ENCODE results near the gene MNT.
A peak's percentile ranks its signal among the peaks of the same experiment; 100 is the strongest.

Gene MNT

DNA sequence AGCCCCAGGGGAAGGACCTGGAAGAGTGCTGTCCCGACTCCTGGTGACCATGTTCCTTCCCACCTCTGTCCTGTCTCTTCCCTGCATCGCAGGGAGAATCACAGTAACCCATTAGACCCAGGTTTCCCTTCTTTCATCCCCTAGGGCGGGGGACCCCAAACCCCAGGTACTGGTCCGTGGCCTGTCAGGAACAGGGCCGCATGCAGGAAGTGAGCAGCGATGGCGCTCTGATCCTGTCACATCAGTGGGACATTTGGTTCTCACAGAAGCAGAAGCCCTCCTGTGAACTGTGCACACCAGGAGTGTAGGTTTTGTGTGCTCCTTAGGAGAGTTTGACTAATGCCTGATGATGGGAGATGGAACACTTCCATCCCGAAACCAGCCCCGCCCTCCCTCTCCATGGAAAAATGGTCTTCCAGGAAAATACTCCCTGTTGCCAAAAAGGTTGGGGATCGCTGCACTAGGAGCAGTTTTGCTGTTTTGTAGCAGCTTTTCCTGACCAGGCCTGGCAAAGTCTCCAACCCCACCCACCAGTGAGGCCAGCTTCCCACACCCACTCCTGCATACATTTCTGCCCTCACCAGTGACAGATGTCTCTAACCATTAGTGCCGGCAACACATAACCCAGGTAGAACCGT is 10.5 kb downstream of the MNT start:
- H3K27ac ChIP-seq = peak overlapping the region; percentile 80 to 100
- H3K4me1 ChIP-seq = peaks cover 6 to 41% (median 36%) of the 10 kb centered on the region in 4 donors
- intact Hi-C loops (cut with DNase I; ENCODE audit: low total_unique reads) = no loop called here
- peaks cover 17 to 34% (median 28%) of the 10 kb centered on the region in 3 donors for H3K36me3 ChIP-seq
- TF ChIP-seq, protein P1, sequence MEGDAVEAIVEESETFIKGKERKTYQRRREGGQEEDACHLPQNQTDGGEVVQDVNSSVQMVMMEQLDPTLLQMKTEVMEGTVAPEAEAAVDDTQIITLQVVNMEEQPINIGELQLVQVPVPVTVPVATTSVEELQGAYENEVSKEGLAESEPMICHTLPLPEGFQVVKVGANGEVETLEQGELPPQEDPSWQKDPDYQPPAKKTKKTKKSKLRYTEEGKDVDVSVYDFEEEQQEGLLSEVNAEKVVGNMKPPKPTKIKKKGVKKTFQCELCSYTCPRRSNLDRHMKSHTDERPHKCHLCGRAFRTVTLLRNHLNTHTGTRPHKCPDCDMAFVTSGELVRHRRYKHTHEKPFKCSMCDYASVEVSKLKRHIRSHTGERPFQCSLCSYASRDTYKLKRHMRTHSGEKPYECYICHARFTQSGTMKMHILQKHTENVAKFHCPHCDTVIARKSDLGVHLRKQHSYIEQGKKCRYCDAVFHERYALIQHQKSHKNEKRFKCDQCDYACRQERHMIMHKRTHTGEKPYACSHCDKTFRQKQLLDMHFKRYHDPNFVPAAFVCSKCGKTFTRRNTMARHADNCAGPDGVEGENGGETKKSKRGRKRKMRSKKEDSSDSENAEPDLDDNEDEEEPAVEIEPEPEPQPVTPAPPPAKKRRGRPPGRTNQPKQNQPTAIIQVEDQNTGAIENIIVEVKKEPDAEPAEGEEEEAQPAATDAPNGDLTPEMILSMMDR (IDR thresholded peaks at IDR 0.05) = no peak
- no peak for DNase-seq
- no peak overlapping the region for H3K4me3 ChIP-seq
- no peaks in the 10 kb centered on the region for H3K27me3 ChIP-seq
- no peaks in the 10 kb centered on the region for H3K9me3 ChIP-seq

DNA sequence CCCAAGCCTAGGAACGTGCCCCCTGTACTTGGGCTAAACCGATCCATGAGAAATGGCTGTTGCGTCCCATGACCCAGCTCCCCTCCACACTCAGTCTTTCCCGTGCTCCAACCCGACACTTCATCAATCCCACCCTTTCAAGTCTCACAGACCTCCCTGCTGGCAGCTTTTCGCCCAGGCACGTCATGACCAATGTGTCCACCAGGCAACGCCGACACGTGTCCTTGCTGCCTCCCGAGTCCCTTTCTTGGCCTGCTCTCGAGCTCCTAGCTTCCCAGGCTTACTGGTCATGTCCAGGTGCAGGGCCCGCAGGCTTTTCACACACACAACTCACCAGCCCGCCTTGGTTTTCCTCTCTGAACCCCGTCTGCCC is 12.2 kb downstream of the MNT start:
- no peaks in the 10 kb centered on the region for H3K9me3 ChIP-seq
- TF ChIP-seq, protein P1 (IDR thresholded peaks at IDR 0.05) = no peak
- H3K4me1 ChIP-seq = peaks cover 6 to 26% (median 23%) of the 10 kb centered on the region in 4 donors
- H3K27me3 ChIP-seq = no peaks in the 10 kb centered on the region
- no peak overlapping the region for H3K27ac ChIP-seq
- H3K4me3 ChIP-seq = no peak overlapping the region
- DNase-seq = no peak
- peaks cover 17 to 40% (median 33%) of the 10 kb centered on the region in 3 donors for H3K36me3 ChIP-seq
- intact Hi-C loops (cut with DNase I; ENCODE audit: low total_unique reads) = loop anchor here (10.0 kb wide), 1 partner anchor 266 kb away; no protein-coding TSS in a partner anchor

DNA sequence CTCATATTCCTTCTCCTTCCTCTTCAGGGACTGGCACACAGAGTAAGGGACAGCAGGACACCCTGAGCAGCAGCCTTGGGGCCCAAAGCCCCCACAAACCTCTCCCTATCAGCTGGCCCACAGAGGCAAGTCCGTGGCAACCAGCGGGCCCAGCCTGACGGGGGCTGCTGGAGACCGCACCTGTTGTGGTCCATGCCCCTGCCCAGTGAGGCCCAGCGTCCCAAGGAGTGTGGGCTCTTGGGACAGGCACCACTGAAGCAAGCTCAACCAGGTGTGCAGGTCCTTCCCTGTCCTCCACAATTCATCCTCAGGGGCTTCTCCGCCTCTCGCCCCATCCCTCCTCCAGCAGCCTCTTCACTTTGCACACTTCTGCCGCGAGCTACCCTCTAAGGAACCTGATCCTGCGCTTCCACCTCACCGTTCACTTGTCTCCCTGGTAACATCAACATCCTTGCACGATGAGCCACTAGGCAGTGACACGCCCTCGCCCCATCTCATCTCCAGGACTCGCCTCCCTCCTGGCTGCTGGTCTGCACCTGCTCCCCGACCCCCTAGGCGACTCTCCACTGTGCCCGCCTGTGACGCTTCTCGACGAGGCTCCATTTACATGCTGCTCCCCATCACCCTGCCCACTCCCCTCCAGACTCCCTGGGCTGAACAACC is 12.7 kb downstream of the MNT start:
- intact Hi-C loops (cut with DNase I; ENCODE audit: low total_unique reads) = loop anchor here (10.0 kb wide), 1 partner anchor 267 kb away; no protein-coding TSS in a partner anchor
- Histone ChIP-seq H3K4me1 (peaks cover 6 to 30% (median 23%) of the 10 kb centered on the region in 4 donors), H3K36me3 (peaks cover 17 to 40% (median 33%) of the 10 kb centered on the region in 3 donors), H3K27me3 (no peaks in the 10 kb centered on the region), H3K4me3 (no peak overlapping the region), H3K9me3 (no peaks in the 10 kb centered on the region), H3K27ac (no peak overlapping the region)
- TF ChIP-seq, protein P1 (IDR thresholded peaks at IDR 0.05) = no peak
- DNase-seq = no peak

DNA sequence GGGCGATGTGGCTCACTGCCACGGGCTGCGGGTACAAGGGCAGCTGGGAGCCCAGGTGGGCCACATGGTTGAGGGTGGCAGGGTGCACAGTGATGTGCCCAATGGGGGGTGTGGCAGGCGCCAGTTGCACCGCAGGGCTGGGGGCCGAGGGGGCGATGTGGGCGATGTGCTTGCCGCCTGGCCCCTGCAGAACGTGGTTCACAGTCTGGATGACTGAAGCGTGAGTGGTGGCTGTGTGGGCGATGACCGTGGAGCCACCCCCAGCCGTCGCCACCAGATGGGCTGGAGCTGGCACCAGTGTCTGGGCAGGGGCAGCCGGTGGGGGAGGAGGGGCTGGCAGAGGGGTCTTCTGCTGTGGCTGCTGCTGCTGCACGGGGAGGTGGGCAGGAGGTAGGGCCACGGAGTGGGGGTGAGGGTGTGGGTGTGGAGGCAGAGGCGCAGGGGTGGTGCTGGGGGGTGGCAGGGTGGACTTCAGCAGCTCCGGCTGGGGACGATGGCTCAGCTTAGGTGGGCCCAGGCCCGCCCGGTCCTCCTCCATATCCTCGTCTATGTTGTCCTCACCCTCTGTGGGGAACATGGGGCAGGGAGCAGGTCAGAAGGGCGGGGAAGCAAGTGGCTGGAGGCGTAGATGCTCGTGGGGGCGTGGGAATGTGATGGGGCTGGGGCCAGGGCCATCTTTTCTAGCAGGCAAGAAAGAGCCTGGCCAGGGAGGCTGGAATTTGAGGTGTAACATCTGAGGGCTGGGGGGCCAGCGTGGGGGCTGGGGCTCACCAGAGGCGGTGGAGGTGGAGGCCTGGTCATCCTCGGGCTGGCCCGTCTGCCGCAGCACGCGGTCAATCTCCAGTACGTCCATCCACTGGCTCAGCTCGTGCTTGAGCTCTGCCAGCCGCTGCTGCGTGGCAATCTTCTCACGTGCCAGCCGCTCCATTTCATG is 13.5 kb downstream of the MNT start:
- Histone ChIP-seq H3K9me3 (no peaks in the 10 kb centered on the region), H3K36me3 (peaks cover 17 to 40% (median 33%) of the 10 kb centered on the region in 3 donors), H3K27me3 (no peaks in the 10 kb centered on the region), H3K4me3 (no peak overlapping the region), H3K4me1 (peaks cover 6 to 38% (median 26%) of the 10 kb centered on the region in 4 donors), H3K27ac (no peak overlapping the region)
- no peak for DNase-seq
- intact Hi-C loops (cut with DNase I; ENCODE audit: low total_unique reads) = loop anchor here (10.0 kb wide), 1 partner anchor 267 kb away; no protein-coding TSS in a partner anchor
- TF ChIP-seq, protein P1 (IDR thresholded peaks at IDR 0.05) = no peak

DNA sequence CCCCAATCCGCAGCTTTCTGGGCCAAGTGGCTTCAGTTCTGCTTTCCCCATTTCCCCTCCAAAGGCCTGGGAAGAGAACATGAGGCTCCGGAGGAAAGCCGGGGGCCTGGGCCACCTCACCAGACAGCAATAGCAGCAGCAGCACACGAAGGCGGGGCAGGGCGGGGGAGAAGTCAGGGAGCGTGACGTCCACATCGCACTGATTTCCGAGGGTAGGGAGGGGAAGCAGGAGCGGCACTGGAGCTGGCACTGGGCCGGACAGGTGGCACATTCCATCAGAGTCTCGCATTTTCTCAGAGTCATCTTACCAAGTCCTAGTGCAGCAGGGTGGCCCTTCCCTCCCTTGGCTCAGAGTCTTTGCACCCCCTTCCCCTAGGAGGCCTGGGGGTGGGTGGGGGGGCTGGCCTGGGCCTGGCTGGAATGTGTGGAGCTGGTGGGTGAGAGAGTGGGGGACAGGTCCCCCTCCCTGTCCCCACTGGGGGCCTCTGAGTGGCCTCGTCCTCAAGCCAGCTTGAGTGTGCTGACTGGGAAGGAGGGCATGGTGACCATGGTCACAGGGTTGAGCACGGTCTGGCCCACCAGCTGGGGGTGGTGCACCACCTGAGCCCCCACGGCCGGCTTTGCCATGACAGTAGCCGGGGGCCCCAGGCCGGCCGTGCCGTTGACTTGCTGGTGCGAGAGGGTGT is 14.3 kb downstream of the MNT start:
- Histone ChIP-seq H3K27ac (no peak overlapping the region), H3K4me1 (peaks cover 1 to 36% (median 18%) of the 10 kb centered on the region in 4 donors)

More for the DNA sequence above, 14.3 kb downstream of the MNT start:
- no peaks in the 10 kb centered on the region for H3K9me3 ChIP-seq
- H3K36me3 ChIP-seq = peaks cover 17 to 40% (median 33%) of the 10 kb centered on the region in 3 donors
- H3K4me3 ChIP-seq = no peak overlapping the region
- TF ChIP-seq, protein P1 (IDR thresholded peaks at IDR 0.05) = no peak
- H3K27me3 ChIP-seq = no peaks in the 10 kb centered on the region
- intact Hi-C loops (cut with DNase I; ENCODE audit: low total_unique reads) = loop anchor here (10.0 kb wide), 1 partner anchor 268 kb away; no protein-coding TSS in a partner anchor
- no peak for DNase-seq

Measured in tibial artery (tissue), 4 donors.